ENCODE data around the gene ZNF30.

Gene ZNF30

GRCh38 chr19:34926361-34926684 lies 380 bp upstream of the ZNF30 start:
- H3K27ac ChIP-seq = peak overlapping the region; percentile 80
- TF ChIP-seq CTCF (IDR thresholded peaks at IDR 0.05; ENCODE audit: low read depth, low read length) = no peak
- H3K4me3 ChIP-seq (ENCODE audit: low read depth, low read length) = peak overlapping the region; percentile 86
- no peaks in the 10 kb centered on the region for H3K9me3 ChIP-seq (ENCODE audit: severe bottlenecking)
- peaks cover 25% of the 10 kb centered on the region for H3K36me3 ChIP-seq
- no peak for DNase-seq
- no peaks in the 10 kb centered on the region for H3K27me3 ChIP-seq (ENCODE audit: insufficient read depth, low read depth, severe bottlenecking)

GRCh38 chr19:34932494-34932893 lies 5.8 kb downstream of the ZNF30 start:
- TF ChIP-seq CTCF (IDR thresholded peaks at IDR 0.05; ENCODE audit: low read depth, low read length) = no peak
- H3K9me3 ChIP-seq (ENCODE audit: severe bottlenecking) = no peaks in the 10 kb centered on the region
- no peak overlapping the region for H3K27ac ChIP-seq
- H3K4me3 ChIP-seq (ENCODE audit: low read depth, low read length) = no peak overlapping the region
- DNase-seq = no peak
- H3K36me3 ChIP-seq = peaks cover 78% of the 10 kb centered on the region
- no peaks in the 10 kb centered on the region for H3K27me3 ChIP-seq (ENCODE audit: insufficient read depth, low read depth, severe bottlenecking)

GRCh38 chr19:34936184-34936583 lies 9.5 kb downstream of the ZNF30 start:
- Histone ChIP-seq H3K27me3 (ENCODE audit: insufficient read depth, low read depth, severe bottlenecking) (no peaks in the 10 kb centered on the region), H3K9me3 (ENCODE audit: severe bottlenecking) (no peaks in the 10 kb centered on the region), H3K36me3 (peaks cover 71% of the 10 kb centered on the region), H3K27ac (no peak overlapping the region), H3K4me3 (ENCODE audit: low read depth, low read length) (no peak overlapping the region)
- no peak for TF ChIP-seq CTCF (IDR thresholded peaks at IDR 0.05; ENCODE audit: low read depth, low read length)
- DNase-seq = no peak

- no peak for DNase-seq
- TF ChIP-seq CTCF (IDR thresholded peaks at IDR 0.05; ENCODE audit: low read depth, low read length) = no peak
- Histone ChIP-seq H3K27me3 (ENCODE audit: insufficient read depth, low read depth, severe bottlenecking) (no peaks in the 10 kb centered on the region), H3K36me3 (peaks cover 67% of the 10 kb centered on the region), H3K27ac (no peak overlapping the region), H3K4me3 (ENCODE audit: low read depth, low read length) (no peak overlapping the region), H3K9me3 (ENCODE audit: severe bottlenecking) (peaks cover 7% of the 10 kb centered on the region)
Measured at GRCh38 chr19:34938886-34939285, 12.2 kb downstream of the ZNF30 start.

- TF ChIP-seq CTCF (IDR thresholded peaks at IDR 0.05; ENCODE audit: low read depth, low read length) = no peak
- no peak for DNase-seq
- peaks cover 50% of the 10 kb centered on the region for H3K36me3 ChIP-seq
- no peak overlapping the region for H3K4me3 ChIP-seq (ENCODE audit: low read depth, low read length)
- no peaks in the 10 kb centered on the region for H3K27me3 ChIP-seq (ENCODE audit: insufficient read depth, low read depth, severe bottlenecking)
- H3K27ac ChIP-seq = no peak overlapping the region
- H3K9me3 ChIP-seq (ENCODE audit: severe bottlenecking) = peaks cover 17% of the 10 kb centered on the region
Measured at GRCh38 chr19:34943861-34944573, 17.3 kb downstream of the ZNF30 start.

- H3K9me3 ChIP-seq (ENCODE audit: severe bottlenecking) = peaks cover 25% of the 10 kb centered on the region
- no peak overlapping the region for H3K4me3 ChIP-seq (ENCODE audit: low read depth, low read length)
- no peak for TF ChIP-seq CTCF (IDR thresholded peaks at IDR 0.05; ENCODE audit: low read depth, low read length)
- peaks cover 21% of the 10 kb centered on the region for H3K36me3 ChIP-seq
- DNase-seq = no peak
- H3K27ac ChIP-seq = no peak overlapping the region
- H3K27me3 ChIP-seq (ENCODE audit: insufficient read depth, low read depth, severe bottlenecking) = no peaks in the 10 kb centered on the region
Measured at GRCh38 chr19:34953092-34953491, 26.4 kb downstream of the ZNF30 start.

All from WERI-Rb-1 (cell line).